ENCODE results near the gene XBP1.
A peak's percentile ranks its signal among the peaks of the same experiment; 100 is the strongest.
"Not testable (repeated sequence)": the region's sequence is repeated elsewhere in the genome, so short reads cannot be mapped to it uniquely, and the experiment has no call there.

Gene XBP1

GRCh38 chr22:28783786-28784671 lies 16.3 kb downstream of the XBP1 start:
- no peak for ATAC-seq
- Mint-ChIP-seq H3K4me1 (no peaks in the 10 kb centered on the region), H3K9me3 (no peaks in the 10 kb centered on the region), H3K4me3 (no peak overlapping the region), H3K36me3 (peaks cover 99% of the 10 kb centered on the region), H3K27ac (no peak overlapping the region)
- DNase-seq (ENCODE audit: low spot score in 2 of 2): no peak

- H3K27ac Mint-ChIP-seq: no peak overlapping the region
- no peaks in the 10 kb centered on the region for H3K9me3 Mint-ChIP-seq
- DNase-seq (ENCODE audit: low spot score in 2 of 2) (no peak), ATAC-seq (no peak)
- peaks cover 17% of the 10 kb centered on the region for H3K4me1 Mint-ChIP-seq
- H3K36me3 Mint-ChIP-seq: peaks cover 99% of the 10 kb centered on the region
- H3K4me3 Mint-ChIP-seq: no peak overlapping the region
Measured at GRCh38 chr22:28780296-28780695, 20.1 kb downstream of the XBP1 start.

- H3K4me1 Mint-ChIP-seq: peaks cover 21% of the 10 kb centered on the region
- ATAC-seq: no peak
- peaks cover 99% of the 10 kb centered on the region for H3K36me3 Mint-ChIP-seq
- no peaks in the 10 kb centered on the region for H3K9me3 Mint-ChIP-seq
- H3K4me3 Mint-ChIP-seq: no peak overlapping the region
- no peak overlapping the region for H3K27ac Mint-ChIP-seq
- no peak for DNase-seq (ENCODE audit: low spot score in 2 of 2)
Measured at GRCh38 chr22:28779833-28780232, 20.5 kb downstream of the XBP1 start.

GRCh38 chr22:28774378-28774777 lies 26.0 kb downstream of the XBP1 start:
- H3K4me1 Mint-ChIP-seq: peaks cover 35% of the 10 kb centered on the region
- ATAC-seq (no peak), DNase-seq (ENCODE audit: low spot score in 2 of 2) (no peak)
- peaks cover 70% of the 10 kb centered on the region for H3K36me3 Mint-ChIP-seq
- peak overlapping the region; percentile 88 for H3K4me3 Mint-ChIP-seq
- no peak overlapping the region for H3K27ac Mint-ChIP-seq
- no peaks in the 10 kb centered on the region for H3K9me3 Mint-ChIP-seq

GRCh38 chr22:28773461-28773867 lies 26.9 kb downstream of the XBP1 start:
- Mint-ChIP-seq H3K36me3 (peaks cover 61% of the 10 kb centered on the region), H3K27ac (peak overlapping the region; percentile 95), H3K9me3 (no peaks in the 10 kb centered on the region), H3K4me1 (peaks cover 35% of the 10 kb centered on the region), H3K4me3 (peak overlapping the region; percentile 88)
- ATAC-seq (peak; percentile 84), DNase-seq (ENCODE audit: low spot score in 2 of 2) (no peak)

GRCh38 chr22:28772633-28773460 lies 27.5 kb downstream of the XBP1 start, which contains the start of gene CCDC117:
Gene CCDC117, plus strand, starts transcription at chr22:28772695. Its CDS starts 155 bp downstream, at chr22:28772850.
- Mint-ChIP-seq H3K27ac (peak within 1 kb of the TSS; percentile 95), H3K36me3 (peaks cover 55% of the 10 kb centered on the region), H3K4me1 (peaks cover 34% of the 10 kb centered on the region), H3K4me3 (peak within 1 kb of the TSS; percentile 88), H3K9me3 (no peaks in the 10 kb centered on the region)
- ATAC-seq (peak; percentile 92), DNase-seq (ENCODE audit: low spot score in 2 of 2) (peak; percentile 78 to 94)

- DNase-seq (ENCODE audit: low spot score in 2 of 2) (no peak), ATAC-seq (no peak)
- Mint-ChIP-seq H3K4me1 (peaks cover 28% of the 10 kb centered on the region), H3K4me3 (no peak overlapping the region), H3K27ac (no peak overlapping the region), H3K9me3 (no peaks in the 10 kb centered on the region), H3K36me3 (peaks cover 39% of the 10 kb centered on the region)
Measured at GRCh38 chr22:28771195-28771791, 29.1 kb downstream of the XBP1 start.

- Mint-ChIP-seq H3K36me3 (peaks cover 22% of the 10 kb centered on the region), H3K9me3 (no peaks in the 10 kb centered on the region), H3K4me1 (peaks cover 11% of the 10 kb centered on the region), H3K4me3 (no peak overlapping the region), H3K27ac (no peak overlapping the region)
- DNase-seq (ENCODE audit: low spot score in 2 of 2) (no peak), ATAC-seq (no peak)
Measured at GRCh38 chr22:28769394-28770085, 30.8 kb downstream of the XBP1 start.

GRCh38 chr22:28768701-28769393 lies 31.5 kb downstream of the XBP1 start:
- Mint-ChIP-seq H3K4me3 (no peak overlapping the region), H3K27ac (no peak overlapping the region), H3K4me1 (peaks cover 7% of the 10 kb centered on the region), H3K9me3 (no peaks in the 10 kb centered on the region), H3K36me3 (peaks cover 15% of the 10 kb centered on the region)
- ATAC-seq (no peak), DNase-seq (ENCODE audit: low spot score in 2 of 2) (no peak)

GRCh38 chr22:28766628-28767027 lies 33.7 kb downstream of the XBP1 start:
- DNase-seq (ENCODE audit: low spot score in 2 of 2) (no peak), ATAC-seq (no peak)
- no peaks in the 10 kb centered on the region for H3K36me3 Mint-ChIP-seq
- no peaks in the 10 kb centered on the region for H3K4me1 Mint-ChIP-seq
- H3K9me3 Mint-ChIP-seq: no peaks in the 10 kb centered on the region
- H3K27ac Mint-ChIP-seq: no peak overlapping the region
- no peak overlapping the region for H3K4me3 Mint-ChIP-seq

- H3K27ac Mint-ChIP-seq; H3K4me1 Mint-ChIP-seq; DNase-seq (ENCODE audit: low spot score in 2 of 2); H3K4me3 Mint-ChIP-seq; H3K36me3 Mint-ChIP-seq; H3K9me3 Mint-ChIP-seq; ATAC-seq: not testable (repeated sequence)
Measured at GRCh38 chr22:28762000-28762399, 38.4 kb downstream of the XBP1 start.

GRCh38 chr22:28761449-28761755 lies 39.0 kb downstream of the XBP1 start:
- no peak for DNase-seq (ENCODE audit: low spot score in 2 of 2)
- Mint-ChIP-seq H3K4me1 (no peaks in the 10 kb centered on the region), H3K36me3 (no peaks in the 10 kb centered on the region), H3K4me3 (no peak overlapping the region), H3K27ac (no peak overlapping the region), H3K9me3 (no peaks in the 10 kb centered on the region)
- ATAC-seq: no peak

GRCh38 chr22:28759861-28760560 lies 40.4 kb downstream of the XBP1 start:
- Mint-ChIP-seq H3K36me3 (no peaks in the 10 kb centered on the region), H3K27ac (no peak overlapping the region), H3K4me3 (no peak overlapping the region), H3K9me3 (no peaks in the 10 kb centered on the region), H3K4me1 (no peaks in the 10 kb centered on the region)
- ATAC-seq (no peak), DNase-seq (ENCODE audit: low spot score in 2 of 2) (no peak)

GRCh38 chr22:28754512-28754911 lies 45.9 kb downstream of the XBP1 start:
- H3K27ac Mint-ChIP-seq: peak overlapping the region; percentile 6
- ATAC-seq; H3K4me3 Mint-ChIP-seq; DNase-seq (ENCODE audit: low spot score in 2 of 2); H3K9me3 Mint-ChIP-seq; H3K4me1 Mint-ChIP-seq: not testable (repeated sequence)
- H3K36me3 Mint-ChIP-seq: peaks cover 27% of the 10 kb centered on the region
